ENCODE data around the gene MRPS18A.
A peak's percentile ranks its signal among the peaks of the same experiment; 100 is the strongest.

Gene MRPS18A

DNA sequence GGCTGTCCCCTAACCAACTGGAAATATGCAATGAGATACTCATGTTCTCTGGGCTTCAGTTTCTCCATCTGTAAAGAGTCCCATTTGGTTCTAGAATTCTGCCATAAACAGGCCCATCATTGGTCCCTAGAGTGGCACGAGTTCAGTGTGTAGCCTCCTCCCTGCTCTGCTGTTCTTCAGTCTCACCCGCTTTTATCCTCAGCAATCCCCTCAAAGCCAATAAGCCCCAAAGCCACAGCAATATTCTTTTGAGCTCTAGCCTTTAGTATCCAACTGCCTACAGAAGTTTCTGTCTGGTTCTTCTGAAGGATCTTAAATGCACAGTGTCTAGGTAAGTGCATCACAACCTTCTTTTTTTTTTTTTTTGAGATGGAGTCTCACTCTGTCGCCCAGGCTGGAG lies 9.8 kb upstream of the MRPS18A start:
- no peak for DNase-seq

GRCh38 chr6:43695967-43696291 lies 8.3 kb upstream of the MRPS18A start:
- no peak for DNase-seq

DNA sequence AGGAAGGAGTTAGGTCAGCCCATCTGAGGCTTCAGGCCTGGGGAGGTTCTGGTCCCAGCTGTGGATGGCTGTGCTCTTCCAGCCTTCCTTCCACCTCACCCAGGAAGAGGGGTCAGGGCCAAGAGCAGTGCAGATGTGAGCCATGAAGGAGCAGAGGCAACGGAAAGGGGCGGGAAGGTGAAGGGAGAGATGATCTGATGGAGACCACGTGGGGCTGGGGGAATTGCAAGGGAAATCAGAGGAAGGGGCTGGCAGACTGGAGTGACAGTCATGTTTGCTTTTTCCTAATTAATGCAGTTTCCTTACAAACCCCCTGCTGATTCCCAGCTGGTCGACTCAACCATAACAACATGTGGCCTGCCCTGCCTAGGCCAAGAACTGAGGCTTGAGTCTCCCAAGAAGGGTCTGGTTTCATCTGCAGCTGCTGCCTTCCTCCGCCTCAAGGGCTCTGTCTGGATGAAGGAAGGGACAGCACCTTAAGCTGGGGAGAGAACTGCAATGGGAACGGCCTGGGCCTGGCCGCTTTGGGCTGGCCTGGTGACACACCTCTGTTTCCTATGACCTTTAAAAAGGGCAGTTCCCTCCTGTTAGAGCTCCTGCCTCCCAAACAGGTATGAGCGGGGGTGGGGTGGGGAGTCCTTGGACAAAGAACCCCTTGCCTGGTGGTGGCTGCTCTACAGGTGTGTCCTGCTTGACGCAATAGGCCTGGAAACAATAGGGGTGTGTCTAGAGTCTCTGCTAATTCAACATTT lies 7.8 kb upstream of the MRPS18A start:
- DNase-seq: peak; percentile 99

DNA sequence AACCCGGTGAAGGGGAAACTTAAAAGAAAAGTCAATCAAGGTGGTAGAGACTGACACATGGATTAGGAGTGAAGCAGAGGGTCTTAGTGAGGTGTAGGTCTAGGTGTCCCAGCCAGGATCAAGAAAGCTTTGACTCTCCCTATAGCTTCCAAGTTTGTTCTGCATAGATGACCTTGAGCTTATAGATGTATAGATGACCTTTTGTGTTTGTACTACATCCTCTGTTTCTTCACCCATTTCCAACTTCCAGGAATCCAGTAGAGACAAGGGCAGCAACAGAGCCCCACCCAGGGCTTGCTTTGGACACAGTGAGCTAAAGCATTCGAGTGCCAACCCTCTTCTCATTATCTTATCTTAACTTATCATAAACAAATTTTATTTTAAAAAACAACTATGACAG lies 1.8 kb upstream of the MRPS18A start:
- DNase-seq: no peak

- no peak for DNase-seq
Measured at GRCh38 chr6:43687079-43687436, 533 bp downstream of the MRPS18A start.

DNA sequence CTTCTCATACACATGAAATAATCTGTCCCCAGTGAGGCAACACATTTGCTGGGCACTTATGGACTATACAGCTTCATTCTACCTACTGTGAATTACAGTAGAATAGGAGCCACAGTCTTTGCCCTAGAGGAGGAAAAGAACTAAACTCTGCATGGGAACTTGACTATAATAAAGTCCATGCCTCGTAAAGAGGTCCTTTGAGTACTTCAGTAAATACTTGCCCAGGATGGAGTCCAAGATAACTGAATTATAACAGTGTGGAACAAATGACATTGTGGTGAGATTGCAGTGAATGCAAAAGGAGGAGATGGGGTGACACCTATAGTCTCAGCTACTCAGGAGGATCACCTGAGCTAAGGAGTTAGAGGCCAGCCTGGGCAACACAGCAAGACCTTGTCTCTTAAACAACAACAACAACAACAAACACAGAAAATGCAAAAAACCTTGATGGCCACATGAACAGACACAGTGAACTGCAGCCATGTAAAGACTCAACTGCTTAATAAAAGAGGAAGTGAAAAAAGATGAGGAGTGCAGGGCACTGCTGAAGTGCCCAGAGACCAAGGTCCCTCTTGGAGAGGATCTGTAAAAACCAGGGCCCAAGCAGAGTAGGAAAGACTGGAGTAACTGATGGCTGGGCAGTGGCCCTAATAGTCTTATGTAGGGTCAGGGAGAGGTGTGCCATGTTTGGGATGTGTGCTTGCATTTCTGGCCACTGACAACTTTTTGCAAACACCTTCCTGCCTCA lies 3.7 kb downstream of the MRPS18A start:
- no peak for DNase-seq

- DNase-seq: no peak
Measured at GRCh38 chr6:43682724-43683429, 4.7 kb downstream of the MRPS18A start.

DNA sequence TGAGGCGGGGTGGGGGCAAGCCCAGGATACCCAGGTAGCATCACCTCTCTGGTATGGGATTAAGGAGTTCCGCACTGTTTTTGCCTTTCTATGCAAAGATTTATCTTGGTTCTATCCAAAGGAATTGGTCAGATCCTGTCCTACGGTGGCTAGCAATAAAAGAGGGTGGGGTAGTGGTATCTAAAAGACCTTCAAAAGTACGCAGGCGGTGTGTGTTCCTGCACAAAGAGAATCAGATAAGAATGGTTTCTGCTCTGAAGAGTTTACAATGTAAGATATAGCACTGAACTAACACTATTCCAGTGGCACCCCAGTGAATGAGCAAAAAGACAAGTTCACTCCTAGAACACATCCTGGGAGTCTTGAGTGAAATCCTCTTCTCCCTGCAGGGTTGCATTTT lies 6.3 kb downstream of the MRPS18A start:
- no peak for DNase-seq

GRCh38 chr6:43680308-43681200 lies 7.0 kb downstream of the MRPS18A start:
- DNase-seq: no peak

GRCh38 chr6:43679057-43679456 lies 8.5 kb downstream of the MRPS18A start:
- DNase-seq: no peak

DNA sequence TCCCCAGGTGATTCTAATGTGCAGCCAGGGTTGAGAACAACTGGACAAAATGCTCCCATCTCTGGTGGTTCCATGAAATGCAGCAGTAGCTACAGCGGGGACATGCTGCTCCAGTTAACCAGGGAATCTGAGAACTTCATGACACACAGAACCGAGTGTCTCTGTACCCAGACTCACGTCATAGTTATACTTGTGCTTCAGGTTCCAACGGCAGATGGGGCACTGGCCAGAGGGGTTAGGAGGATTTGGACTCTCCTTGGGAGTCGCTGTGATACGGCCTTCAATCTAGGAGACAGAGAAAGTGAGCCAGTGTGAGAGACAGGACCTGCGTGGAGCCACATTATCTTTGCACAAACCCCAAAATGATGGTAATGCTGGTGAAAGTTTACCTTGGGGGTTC lies 9.2 kb downstream of the MRPS18A start:
- DNase-seq: no peak

DNA sequence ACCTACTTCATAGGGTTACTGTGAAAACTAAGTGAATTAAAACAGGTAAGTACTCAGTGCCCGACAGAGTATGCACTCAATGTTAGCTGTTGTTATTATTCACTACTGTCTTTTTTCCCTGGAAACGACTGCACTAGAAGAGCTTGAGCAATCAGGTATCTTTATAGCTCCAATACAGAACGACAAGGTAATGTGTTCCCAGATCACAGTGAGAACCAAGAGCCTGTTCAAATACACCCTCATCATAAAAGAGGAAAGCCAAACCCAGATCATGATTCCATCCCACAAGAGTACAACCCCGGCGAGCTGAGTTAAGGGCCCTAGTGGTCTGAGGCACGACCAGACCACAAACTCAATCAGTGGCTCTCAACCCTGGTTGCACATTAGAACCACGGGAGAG lies 9.8 kb downstream of the MRPS18A start:
- no peak for DNase-seq

DNA sequence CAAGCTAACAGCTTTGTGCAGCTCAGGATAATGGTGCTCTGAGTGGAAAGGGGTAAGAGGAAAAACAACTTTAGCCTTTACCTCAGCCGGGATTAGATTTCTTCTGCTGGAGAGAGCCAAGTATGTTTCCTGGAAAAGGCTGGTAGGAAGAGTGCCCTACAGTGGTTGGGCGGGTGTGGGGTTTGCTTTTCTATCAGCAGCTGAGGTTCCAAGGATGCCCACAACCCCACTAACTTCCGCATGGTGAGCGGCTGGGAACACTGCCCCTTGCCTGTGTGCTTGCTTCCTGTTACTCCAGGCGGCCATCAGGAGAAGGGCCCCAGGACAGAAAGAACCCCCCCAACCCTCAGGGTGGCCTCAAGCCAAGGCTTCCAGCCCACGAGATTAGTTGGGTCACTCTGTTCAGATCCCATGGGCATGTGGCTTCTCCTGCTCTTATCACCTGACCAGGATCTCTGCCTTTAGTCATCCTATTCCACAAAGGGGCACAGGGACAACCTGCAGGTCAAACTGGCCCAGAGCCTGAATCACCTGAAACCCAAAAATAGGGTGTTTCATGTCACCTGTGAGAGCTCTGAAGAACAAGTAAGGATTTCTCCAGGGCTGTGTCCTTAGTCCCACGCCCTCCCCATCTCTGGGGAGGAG lies 10.5 kb downstream of the MRPS18A start:
- DNase-seq: no peak

- DNase-seq: no peak
Measured at GRCh38 chr6:43674921-43675320, 12.7 kb downstream of the MRPS18A start.

- DNase-seq: no peak
Measured at GRCh38 chr6:43674291-43674690, 13.3 kb downstream of the MRPS18A start.

DNA sequence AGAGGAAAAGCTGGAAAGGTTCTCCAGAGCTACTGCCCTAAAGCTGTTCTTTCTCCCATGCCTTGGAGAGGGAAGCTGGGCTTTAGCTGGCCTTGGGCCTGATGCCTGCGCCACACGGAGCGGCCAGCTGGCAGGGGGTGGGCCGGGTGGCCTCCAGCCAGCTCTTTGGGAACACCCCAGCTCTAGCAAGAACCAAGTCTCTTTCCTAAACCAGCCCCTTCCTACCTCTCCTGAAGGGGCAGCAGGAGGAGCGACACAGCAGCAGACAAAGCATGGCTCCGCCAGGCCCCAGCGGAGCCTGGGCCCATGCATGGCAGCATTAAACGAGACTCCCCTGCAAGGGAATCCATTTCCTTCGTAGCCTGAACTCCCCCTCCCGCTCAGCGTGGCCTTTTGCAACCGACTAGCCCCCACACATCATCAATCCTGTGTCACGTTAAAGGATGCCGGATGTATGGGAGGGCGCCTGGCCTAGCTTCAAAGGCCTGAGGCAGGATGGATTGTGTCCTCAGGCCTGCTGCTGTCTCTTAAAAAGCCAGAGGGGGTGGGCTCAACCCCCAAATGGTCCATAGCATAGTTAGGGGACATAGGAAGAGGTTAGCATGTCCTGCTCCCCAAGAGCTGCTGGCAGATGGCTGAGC lies 14.0 kb downstream of the MRPS18A start:
- DNase-seq: no peak

DNA sequence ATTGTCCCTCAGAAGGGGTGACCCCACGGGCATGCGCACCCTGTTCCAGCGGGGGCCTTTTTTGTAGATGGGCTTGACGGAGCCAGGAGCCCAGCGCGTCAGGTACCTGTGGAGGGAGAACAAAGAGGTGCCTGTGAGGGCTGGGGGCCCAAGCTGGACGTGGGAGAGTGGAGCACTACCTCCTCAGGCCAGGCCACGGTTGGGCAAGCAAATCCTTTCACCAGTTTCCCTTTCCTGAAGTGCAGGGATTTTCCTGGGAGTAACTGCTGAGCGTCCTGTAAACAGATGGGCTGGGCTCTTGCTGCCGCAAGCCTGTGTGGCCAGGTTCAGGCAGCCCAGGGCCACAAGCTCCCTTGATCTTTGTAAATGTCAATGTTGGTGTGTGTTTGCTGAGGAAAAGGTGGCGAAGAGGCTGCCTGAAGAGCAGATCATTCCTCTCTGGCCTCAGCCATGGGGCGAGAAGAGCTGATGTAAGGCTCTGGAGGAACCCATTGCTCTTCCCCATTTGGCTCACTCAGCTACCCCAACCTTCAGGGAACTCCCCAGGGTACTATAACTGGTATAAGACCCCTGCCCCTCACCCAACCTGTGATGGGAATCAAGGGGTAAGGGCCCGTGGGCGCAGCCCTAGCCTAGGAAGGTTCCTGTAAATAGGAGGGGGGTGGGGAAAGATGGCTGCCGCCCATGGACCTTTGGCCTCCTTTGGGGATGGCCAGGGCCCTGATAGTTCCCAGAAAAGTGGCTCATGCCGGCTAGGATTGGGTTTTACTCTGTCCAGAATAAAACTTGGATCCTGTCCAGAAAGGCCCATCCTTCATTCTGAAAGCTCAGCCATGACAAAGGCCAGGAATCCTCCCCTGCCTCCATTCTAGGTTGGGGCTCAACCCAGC lies 15.5 kb downstream of the MRPS18A start:
- DNase-seq: no peak

DNA sequence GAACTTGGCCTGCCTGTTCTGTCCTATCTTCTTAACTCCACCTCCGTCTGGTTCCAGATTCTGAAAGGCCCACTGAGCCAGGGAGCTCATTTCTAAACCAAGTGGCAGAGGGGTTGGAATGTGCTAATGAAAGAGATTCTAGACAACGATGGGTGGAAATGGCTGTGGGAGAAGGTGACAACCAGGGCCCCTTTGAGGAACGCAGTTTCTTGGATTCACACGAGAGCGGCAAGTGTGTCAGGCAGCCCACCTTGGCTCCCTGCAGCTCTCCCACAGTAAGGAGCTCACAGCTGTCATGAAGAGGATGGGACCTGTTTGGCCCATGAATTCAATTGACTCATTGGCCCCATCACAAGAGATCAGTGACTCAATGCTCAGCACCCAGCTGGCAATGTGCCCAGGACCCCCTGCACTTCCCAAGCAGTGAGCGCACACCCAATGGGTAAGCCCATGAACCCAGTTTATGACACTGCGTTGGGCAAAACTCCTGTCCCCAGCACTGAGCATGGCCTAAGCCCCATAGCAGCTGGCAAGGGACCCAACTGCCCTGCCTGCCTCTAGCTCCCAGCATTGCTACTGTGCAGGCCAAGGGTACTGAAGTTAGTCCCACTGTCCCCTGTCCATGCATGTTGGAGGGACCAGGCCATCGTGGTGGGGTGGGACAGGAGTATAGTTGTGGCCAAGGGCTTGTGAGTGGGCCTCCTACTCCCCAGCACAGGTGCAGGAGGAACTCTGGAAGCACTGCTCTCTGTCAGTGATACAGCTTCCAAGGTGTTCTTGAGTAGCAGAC lies 16.4 kb downstream of the MRPS18A start:
- no peak for DNase-seq

- DNase-seq: no peak
Measured at GRCh38 chr6:43670623-43670986, 17.0 kb downstream of the MRPS18A start.

DNA sequence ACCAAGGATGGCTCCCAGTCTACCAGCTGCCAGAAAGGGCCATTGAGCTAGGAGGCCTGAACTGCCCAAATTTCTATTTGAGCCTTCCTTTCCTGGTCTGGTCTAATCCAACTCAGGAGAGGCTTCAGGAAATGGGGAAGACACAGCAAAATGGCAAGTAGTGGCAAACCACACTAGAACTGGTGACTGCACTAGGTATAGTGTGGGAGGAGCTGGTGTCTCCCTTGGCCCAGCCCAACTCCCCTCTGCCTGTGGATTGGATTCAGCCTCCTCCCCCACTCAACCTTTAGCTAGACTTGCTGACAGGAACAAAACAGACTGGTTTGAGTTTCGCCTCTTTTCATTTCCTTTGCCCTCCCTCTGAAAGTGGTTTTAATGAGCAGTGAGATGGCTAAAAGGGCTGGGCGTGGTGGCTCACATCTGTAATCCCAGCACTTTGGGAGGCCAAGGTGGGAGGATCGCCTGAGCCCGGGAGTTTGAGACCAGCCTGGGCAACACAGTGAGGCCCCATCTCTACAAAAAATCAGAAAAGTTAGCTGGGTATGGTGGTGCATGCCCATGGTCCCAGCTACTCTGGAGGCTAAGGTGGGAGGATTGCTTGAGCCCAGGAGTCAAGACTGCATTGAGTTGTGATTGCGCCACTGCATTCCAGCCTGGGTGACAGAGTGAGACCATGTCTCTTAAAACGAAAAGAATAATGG lies 17.5 kb downstream of the MRPS18A start:
- no peak for DNase-seq

Data from NCI-H2171 treated with DMSO at 0.1 percent for 48 hours (cell line).